GM21360 (cell line): ENCODE measurements around the gene BEST3.
"Not testable (repeated sequence)": the region's sequence is repeated elsewhere in the genome, so short reads cannot be mapped to it uniquely, and the experiment has no call there.

Experiments used
- ATAC-seq: cut with Tn5 transposase; IDR thresholded peaks from one replicate; pipeline ENCODE4 v1.9.1; 2021; ENCODE audit warnings: mild to moderate bottlenecking, moderate library complexity; ENCODE audit not compliant: unreplicated experiment

Gene BEST3

DNA sequence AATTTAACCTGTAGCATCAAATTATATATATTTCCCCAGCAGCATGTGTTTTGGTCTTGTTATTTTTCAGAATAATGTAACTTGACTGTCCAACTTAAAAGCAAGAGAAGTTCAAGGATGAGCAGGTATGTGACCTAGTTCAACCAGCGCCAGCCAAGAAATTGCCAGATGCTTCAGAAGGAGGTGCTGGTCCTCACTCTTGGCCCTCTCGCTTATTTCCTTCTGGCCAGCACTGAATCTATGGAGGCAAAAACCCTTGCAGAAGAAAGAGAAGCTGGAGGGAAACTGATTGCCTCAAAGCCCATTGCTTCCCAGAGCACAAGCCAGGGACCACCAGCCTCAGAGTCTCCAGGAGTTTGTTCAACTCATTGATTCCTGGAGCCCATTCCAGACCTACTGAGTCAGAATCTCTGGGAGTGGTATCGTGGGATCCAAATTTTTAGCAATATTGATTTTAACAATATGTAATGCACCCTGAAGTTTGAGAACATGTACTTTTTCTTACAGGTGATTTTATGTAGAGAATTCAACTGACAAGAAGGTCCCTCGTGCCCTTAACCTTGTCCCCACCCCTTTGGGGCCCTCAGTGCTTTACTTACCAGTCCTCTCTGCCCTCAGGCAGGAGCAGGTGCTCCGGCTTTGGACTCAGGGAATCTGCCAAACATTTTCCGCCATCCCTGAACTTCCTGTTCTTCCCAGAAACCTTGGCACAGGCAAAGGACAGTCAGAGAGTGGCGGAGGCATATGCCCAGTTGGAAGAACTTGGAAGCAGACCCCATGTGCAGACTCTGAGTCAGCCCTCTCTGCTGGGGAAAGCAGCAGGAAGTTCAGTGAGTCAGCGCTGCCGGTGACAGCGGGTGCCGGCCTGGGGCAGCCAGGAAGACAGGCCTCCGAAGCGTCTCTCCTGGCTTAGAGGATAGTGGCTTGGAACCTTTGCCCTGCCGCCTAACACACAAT lies 10.4 kb downstream of the BEST3 start:
- ATAC-seq, result no peak

- ATAC-seq, result no peak
Observed at GRCh38 chr12:69688021-69688420, 11.1 kb downstream of the BEST3 start.

GRCh38 chr12:69687390-69687789 lies 11.7 kb downstream of the BEST3 start:
- ATAC-seq, result no peak

DNA sequence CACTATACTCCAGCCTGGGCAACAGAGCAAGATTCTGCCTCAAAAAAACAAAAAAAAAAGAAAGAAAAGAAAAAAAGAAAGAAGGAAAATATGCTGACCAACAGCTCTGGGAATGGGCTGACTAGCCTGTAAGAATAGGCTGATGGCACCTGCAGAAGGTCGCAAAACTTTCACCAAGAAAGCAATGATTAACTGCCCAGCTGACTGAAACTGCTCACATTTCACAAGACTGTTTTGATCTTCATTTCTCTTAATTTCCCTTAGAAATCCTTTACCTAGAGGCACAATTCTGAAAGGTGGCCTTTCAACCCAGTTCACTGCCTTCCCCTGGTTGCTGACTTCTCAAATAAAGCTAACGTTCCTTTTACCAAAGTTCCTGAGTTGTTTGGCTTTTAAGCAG lies 12.4 kb downstream of the BEST3 start:
- ATAC-seq, result no peak

- ATAC-seq, result no peak
Observed at GRCh38 chr12:69685810-69686209, 13.3 kb downstream of the BEST3 start.

GRCh38 chr12:69684466-69684865 lies 14.6 kb downstream of the BEST3 start:
- no peak for ATAC-seq

DNA sequence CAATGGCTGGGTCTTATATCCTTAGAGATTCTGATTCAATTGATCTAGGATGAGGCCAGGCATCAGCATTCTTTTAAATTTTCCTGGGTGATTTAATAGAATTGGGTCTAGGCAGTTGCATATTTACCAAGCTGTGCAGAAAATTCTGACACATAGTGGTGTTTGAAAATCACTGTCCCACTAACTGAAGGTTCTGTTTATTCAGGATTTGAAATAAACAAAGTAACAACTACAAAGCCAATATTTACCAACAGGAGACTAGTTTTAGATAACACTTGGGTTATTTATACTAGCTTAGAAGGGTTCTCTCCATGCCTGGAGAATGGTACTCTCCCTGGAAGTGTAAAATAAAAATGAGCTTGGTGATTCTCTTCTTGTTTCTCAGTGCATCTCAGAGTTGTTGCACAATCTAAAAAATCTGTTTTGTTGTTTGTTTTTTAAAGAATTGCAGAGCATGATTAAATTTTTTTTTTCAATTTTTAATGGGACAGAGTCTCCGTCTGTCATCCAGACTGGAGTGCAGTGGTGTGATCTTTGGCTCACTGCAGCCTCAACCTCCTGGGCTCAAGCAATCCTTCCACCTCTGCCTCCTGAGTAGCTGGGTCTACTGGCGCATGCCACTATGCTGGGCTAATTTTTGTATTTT lies 16.9 kb downstream of the BEST3 start:
- ATAC-seq, result no peak

DNA sequence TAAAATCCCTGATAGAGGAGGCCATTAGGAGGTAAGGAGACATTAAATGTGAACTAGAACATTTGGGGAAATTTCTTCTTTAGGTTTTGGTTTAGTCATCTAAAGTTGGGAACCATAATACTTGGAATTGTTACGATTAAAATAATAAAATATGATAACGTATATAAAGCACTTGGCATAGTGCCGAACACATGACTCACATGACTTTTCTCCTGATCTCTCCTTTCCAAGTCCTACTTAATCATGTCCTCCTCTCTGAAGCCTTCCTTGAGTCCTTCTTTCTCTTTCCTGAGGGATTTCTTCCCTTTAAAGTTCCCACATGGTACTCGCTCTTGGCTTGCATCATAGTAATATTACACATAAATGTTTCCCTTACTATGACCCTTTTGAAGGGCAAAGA lies 20.0 kb downstream of the BEST3 start:
- no peak for ATAC-seq

DNA sequence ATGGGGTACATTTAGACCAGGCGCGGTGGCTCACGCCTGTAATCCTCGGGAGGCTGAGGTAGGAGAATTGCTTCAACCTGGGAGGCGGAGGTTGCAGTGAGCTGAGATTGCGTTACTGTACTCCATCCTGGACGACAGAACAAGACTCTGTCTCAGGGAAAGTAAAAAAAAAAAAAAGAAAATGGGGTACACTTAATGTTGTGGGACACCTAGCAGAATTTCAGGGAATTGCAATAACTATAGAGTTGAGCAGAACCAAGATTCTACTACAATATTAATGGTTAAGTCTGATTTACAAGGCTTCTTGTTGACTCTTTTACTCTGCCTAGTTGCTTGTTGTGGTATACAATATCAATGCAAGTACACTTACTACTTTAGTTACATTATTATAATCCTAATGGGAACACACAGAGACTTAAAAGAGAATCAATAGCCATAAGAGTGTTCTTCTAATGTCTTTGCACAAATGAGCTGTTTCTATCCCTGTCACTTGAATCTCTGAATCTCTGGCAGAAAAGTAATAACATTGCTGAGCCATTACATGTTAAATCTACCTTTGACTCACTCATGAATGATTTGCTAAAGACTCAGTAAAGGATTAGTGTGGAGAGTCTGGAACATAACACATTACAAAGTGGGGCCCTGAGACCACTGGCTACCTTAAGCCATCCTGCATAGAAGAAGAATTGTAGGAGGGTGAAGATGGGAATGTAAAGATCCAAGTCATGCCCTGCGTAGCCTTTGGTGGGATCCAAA lies 22.7 kb downstream of the BEST3 start:
- no peak for ATAC-seq

GRCh38 chr12:69672195-69672594 lies 26.9 kb downstream of the BEST3 start:
- no peak for ATAC-seq

GRCh38 chr12:69671597-69671996 lies 27.5 kb downstream of the BEST3 start:
- no peak for ATAC-seq

- ATAC-seq, result no peak
Observed at GRCh38 chr12:69666798-69667197, 32.3 kb downstream of the BEST3 start.

DNA sequence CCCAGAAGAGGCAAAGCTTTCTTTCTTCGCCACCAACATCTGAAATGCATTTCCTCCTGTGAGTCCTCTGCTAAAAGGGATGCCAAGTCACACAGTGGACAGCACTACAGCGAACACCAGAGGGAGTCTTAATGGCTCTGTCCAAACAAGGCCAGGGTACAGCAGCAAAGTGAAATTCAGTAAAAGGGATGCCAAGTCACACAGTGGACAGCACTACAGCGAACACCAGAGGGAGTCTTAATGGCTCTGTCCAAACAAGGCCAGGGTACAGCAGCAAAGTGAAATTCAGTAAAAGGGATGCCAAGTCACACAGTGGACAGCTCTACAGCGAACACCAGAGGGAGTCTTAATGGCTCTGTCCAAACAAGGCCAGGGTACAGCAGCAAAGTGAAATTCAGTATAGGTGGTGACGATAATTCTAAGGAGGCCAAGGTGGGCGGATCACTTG lies 34.1 kb downstream of the BEST3 start:
- ATAC-seq, result not testable (repeated sequence)

- ATAC-seq, result no peak
Observed at GRCh38 chr12:69663726-69664125, 35.4 kb downstream of the BEST3 start.

DNA sequence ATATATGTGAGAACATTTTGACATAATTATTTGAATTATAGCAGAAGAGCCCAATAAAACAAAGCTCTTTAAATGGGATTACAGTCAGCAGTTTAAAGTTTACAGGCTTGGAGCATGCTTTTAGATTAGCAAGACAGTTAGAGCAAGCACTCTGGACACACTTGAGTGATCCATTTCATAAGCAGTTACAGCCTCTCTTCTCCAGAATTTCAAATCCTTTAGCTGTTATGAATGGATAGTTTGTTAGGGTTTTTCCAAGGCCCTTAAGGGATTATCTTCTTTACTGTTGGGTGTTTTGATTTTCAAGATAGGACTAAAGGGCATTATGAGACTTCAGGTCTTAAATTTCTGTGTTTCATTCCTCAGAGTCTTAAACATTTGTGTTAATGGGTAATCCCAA lies 36.3 kb downstream of the BEST3 start:
- no peak for ATAC-seq

DNA sequence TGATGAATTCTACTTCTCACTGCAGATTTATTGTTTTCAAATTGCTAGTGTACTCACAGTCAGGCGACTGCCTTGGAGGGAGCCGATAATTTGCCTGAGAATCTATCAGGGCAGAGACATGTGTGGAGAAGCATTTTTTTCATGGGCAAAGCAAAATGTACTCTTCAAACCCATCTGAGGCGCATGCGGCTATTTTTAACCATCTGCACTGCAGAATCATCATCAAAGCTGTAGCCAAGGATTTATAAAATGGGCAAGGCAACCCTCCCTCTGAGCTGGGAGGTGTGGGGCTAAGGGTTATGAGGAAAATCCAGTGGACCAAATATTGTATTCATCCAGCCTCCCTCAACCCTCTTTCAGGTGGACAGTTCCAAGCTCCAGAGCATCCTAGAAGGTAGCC lies 37.7 kb downstream of the BEST3 start:
- no peak for ATAC-seq

DNA sequence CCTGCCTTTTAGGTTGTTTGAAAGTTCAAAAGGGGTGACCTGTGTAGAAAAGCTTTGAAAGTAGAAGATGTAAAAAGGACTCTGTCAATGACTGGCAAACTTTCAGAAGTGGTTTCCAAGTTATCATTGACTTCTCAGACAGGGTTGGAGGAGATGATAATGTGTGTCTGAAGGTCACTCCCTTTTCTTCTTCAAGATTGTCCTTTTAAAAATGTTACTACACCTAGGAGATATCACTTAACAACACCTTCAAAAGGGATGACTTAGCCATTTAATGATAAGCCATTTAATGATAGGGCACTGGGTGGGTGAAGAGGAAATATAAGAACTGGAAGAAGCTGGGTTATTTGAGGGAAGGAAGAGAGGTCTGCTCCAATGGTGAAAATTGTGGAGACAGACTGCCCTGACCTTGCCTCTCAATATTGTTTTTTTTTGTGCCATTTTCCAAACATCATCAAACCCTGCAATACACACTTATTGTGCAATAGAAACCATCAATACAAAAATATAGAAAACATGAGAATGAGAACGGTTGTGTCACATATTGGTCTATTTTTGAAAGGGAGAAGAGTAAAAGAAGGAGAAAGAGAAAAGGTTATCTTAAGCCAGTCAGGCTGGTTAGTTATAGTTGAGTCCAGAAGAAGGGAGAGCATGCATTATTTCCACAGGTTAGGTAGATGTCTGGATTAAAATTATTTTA lies 38.8 kb downstream of the BEST3 start:
- ATAC-seq, result no peak

DNA sequence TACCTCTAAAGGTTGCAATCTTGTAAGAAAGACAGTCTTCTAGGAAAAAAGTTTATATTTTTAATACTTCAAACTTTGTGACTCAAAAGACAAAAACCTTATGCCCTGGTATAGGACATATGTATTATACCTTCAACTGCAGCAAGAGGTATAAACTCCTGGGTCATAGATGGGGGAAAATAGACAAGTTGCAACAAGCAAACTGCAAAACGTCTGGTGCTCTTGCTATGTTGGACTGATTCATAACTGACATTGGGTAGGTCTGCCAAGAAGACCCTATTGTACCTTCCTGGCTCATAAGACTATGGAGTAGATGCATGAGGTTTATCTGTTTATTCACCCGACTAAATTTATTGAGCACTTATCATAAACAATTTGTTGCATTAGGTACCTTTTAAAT lies 40.9 kb downstream of the BEST3 start:
- ATAC-seq, result no peak

- no peak for ATAC-seq
Observed at GRCh38 chr12:69657376-69658137, 41.5 kb downstream of the BEST3 start.
